Right ventricle myocardium superior (tissue), 1 donor: Measurements from ENCODE around the gene FRMD1. TPM values are rescaled to one million over a fixed set of nuclear protein-coding genes. Genes with fewer than 3 reads are reported as not detected.

Source experiments
- ATAC-seq: fragments of 200-7000 bp; cut with Tn5 transposase; one replicate; pipeline ENCODE4 v1.9.1; 2020; ENCODE audit warnings: mild to moderate bottlenecking; ENCODE audit not compliant: poor library complexity
- DNase-seq: peaks from one replicate; pipeline ENCODE4 v3.0.0-alpha.2; 2020
- intact Hi-C: fragments of 100-400 bp; cut with DNase I; formaldehyde crosslinking; loops from one replicate; pipeline ENCODE4 v1.11.2; 2022
- total RNA-seq: library from RNA; stranded (reverse); fragmentation: NEBNext Ultra II Directional; extraction: Animal tissue kit (Norgen Biotek cat#: 25700); gene quantifications from one replicate; pipeline ENCODE4 v1.2.1, GENCODE V29; 2021
- donor health status: DM: no; HTN: yes; CAD: no; lungs with severe emphysema.

FRMD1 gene
- total RNA-seq, 1 donor from 2014 or later, result 1.0 TPM

DNA sequence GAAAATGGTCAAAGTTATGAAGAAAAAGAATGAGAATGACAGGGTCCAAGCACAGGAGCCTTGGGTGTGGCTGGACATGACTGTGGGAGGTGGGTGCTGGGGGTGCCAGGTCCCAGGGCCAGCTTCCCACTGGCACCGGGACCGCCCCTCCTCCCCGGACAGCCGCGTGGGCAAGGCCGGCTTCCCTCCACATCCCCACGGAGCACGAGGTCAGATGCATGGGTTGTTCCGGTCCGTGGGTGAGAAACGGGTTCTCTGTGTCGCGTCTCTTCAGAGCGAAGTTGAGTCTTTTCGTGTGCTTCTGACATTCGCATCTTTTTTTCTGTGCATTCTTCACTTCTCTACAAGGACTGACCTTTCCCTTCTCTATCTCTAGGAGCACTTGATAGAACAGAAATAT, 51.5 kb downstream of the FRMD1 start:
- ATAC-seq (no peak), DNase-seq (no peak)
- intact Hi-C loops, result no loop called here

DNA sequence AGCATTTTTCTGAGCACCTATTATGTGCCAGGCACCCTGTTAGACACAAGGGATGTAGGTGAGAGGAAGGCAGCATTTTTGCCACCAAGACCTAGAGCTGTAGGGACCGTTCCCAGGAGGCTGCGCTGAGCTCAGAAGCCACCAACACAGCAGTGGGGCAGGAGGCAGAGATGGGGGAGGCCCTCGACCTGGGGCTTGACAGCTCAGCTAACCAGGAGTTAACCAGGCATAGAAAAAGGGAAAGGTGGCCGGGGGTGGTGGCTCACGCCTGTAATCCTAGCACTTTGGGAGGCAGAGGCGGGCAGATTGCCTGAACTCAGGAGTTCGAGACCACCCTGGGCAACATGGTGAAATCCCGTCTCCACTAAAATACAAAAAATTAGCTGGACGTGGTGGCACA, 52.1 kb downstream of the FRMD1 start:
- ATAC-seq (no peak), DNase-seq (no peak)
- intact Hi-C loops, result no loop called here

DNA sequence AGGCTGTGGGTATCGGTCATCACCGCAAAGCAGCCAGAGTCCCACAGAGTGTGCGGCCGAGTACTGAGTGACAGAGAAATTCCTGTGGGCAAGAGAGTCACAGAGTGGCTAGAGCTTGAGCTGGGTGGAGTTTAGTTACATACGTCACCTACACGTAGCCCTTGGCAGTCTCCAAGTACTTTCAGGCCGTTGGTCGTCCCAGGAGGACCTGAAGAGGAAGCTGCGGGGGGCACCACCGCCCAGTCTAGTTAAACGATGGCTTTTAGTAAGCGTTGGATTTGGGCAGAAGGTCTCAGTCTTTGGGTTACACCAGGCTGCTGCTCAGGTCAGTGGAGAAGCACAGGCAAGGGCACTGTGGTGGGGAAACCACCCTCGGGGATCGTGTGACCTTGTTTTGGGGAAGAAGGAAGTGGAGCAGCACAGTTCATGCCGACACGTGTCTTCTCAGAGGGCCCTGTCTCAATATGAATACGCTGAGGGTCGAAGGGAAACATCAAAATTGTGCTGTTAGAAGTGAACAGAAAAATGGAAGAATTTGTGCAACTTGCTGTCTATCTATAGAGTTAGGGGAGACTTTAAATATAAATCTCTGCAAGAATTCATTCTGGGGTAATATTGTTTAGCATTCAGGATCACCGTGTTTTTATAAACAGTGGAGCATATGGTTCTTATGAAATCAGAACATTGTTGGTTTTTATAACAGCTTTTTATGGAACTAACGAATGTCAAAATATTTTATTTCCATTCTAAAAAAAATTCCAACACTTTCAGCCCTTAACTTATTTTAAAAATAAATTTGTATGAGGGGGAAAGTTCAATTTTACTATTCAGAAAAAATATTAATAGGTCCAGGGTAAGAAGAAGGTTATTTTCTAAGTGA, 52.9 kb downstream of the FRMD1 start:
- ATAC-seq (no peak), DNase-seq (no peak)
- intact Hi-C loops, result no loop called here

DNA sequence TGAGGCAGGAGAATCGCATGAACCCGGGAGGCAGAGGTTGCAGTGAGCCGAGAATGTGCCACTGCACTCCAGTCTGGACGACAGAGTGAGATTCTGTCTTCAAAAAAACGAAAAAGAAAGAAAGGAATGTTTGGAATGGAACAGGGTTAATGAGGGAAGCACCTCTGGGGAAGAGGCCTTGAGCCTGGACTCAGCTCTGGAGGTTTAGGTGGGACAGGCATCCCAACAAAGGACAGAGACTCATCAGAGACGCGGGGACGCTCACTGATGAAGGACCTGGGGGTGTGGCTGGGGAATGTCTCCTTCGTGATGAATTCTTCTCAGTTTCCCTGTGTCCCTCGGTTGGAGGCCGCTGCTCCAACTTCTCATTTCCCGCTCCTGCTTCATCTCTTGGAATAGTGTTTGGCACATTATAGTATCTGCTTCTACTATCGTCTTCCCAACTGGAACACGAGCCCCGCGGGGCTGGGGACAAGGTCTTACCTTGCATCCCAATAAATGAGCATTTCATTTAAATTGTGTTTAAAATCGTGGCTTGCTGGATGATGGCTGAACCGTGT, 54.0 kb downstream of the FRMD1 start:
- ATAC-seq (no peak), DNase-seq (no peak)
- intact Hi-C loops, result no loop called here

DNA sequence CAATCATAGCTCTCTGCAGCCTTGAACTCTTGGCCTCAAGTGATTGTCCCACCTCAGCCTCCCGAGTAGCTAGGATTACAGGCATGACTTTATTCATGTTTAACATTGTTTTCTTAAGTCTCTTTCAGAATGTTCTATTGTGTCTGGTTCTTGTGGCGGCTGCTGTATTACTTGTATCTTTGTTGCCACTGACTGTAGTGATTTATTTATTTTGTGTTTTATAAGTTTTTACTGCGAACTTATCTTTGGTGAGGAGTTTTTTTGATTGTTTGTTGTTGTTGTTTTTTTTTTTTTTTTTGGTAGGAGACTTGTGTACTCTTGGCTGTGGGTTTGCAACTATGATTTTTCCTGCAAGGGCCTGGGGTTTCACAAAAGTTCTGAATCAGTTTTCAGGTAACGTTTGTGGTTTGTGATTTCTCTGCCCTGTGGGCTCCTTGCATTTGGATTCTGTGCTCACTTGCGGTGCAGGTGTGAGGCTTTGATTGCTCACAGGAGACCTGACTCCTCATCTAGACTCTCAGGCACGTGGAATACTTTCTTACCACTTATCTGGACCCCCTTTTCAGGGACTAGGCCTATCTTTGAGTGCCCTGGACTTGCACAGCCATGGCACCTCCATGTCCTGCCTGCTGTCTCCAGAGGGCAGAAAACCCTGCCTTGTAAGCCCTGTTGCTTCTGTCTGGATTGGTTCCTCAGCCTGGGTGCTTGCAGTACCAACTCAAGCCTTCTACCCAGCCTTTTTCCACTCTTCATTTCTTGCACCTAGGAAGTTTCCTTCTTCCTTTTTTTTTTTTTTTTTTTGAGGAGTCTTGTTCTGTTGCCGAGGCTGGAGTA, 56.3 kb downstream of the FRMD1 start:
- DNase-seq, result no peak
- intact Hi-C loops, result no loop called here
- ATAC-seq, result no peak

DNA sequence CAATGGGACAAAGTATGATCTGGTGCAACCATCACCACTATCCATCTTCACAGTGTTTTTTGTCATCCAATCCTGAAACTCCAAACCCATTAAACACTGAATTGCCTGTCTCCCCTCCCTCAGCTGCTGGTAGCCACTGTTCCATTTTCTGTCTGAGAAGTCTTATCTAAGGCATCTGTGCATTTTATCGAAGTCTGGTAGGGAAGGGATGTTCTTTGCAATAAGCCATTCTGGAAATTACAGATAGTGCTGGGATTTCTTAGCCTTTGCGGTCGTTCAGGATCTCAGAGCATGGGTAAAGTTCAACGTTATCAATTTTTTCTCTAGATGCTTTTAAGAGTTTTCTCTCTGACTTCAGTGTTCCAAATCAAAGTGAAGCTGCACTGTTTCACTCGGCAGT, 57.4 kb downstream of the FRMD1 start:
- no peak for DNase-seq
- no peak for ATAC-seq
- intact Hi-C loops, result no loop called here

GRCh38 chr6:168020242-168020641, 58.8 kb downstream of the FRMD1 start:
- ATAC-seq, result no peak
- intact Hi-C loops, result no loop called here
- DNase-seq, result no peak

GRCh38 chr6:168018664-168019063, 60.3 kb downstream of the FRMD1 start:
- intact Hi-C loops, result no loop called here
- no peak for ATAC-seq
- no peak for DNase-seq

- intact Hi-C loops, result no loop called here
- DNase-seq, result no peak
- no peak for ATAC-seq
Observed at GRCh38 chr6:168017629-168018028, 61.4 kb downstream of the FRMD1 start.

- ATAC-seq, result no peak
- intact Hi-C loops, result no loop called here
Observed at GRCh38 chr6:168016721-168017525, 62.1 kb downstream of the FRMD1 start.

GRCh38 chr6:168016176-168016620, 62.8 kb downstream of the FRMD1 start:
- intact Hi-C loops, result no loop called here
- DNase-seq, result no peak

More at GRCh38 chr6:168016721-168017525, 62.1 kb downstream of the FRMD1 start:
- no peak for DNase-seq

GRCh38 chr6:168015482-168016175, 63.4 kb downstream of the FRMD1 start:
- DNase-seq, result no peak
- intact Hi-C loops, result no loop called here

More at GRCh38 chr6:168016176-168016620, 62.8 kb downstream of the FRMD1 start:
- ATAC-seq, result no peak

DNA sequence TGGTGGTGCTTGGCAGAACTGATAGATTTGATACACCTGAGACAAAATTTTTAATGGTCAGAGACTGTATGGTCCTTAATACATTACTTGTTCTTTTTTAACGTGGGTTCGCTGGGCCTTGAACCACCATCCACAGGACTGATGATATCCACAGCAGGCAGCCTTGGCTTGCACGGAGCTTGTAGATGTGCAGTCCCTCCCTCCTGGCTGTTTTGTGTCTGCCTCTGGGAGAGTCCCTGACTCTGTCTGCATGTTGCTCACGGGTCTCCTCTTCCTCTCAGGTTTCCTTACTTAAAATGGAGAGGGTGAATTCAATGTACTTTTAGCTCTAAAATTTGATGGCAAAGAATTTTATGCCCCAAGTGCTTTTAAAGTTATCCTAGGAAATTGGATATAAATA, 64.0 kb downstream of the FRMD1 start:
- no peak for ATAC-seq
- DNase-seq, result no peak
- intact Hi-C loops, result no loop called here

More at GRCh38 chr6:168015482-168016175, 63.4 kb downstream of the FRMD1 start:
- ATAC-seq, result no peak

GRCh38 chr6:168014428-168014827, 64.6 kb downstream of the FRMD1 start:
- DNase-seq (no peak), ATAC-seq (no peak)
- intact Hi-C loops, result no loop called here

DNA sequence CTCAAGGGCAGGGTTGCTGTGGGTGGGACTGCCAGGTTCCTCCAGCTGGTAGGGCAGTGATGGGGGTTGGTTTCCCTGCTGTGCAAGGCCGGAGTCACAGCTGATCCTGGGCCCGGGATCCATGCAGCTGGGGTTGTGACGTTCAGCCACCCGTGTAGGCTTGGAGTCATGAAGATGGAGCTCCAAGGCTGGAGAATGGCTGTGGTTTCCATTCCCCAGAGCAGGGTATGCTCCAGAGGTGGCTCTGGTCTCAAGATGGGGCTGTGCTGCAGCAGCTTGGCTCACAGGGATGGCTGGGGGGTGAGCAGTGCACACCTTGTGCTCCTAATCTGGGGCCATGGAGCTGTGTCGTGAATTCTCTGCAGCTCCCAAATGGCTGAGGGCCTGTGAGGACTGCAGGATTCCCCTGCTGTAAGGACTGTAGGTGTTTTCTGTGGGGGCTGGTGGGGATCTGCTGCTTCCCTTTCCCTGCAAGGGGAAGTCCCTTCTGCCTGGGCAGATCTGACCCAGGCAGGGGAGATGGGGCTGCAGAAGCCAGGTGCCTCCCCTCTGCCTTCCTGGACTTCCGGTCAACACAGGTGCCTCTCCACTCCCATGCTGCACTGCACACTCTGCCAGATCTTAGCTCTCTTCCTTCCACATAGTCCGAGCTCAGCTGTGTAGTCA, 65.6 kb downstream of the FRMD1 start:
- intact Hi-C loops, result no loop called here
- ATAC-seq, result no peak
- DNase-seq, result no peak

GRCh38 chr6:168012431-168013249, 66.4 kb downstream of the FRMD1 start:
- ATAC-seq, result no peak
- intact Hi-C loops, result no loop called here
- no peak for DNase-seq

DNA sequence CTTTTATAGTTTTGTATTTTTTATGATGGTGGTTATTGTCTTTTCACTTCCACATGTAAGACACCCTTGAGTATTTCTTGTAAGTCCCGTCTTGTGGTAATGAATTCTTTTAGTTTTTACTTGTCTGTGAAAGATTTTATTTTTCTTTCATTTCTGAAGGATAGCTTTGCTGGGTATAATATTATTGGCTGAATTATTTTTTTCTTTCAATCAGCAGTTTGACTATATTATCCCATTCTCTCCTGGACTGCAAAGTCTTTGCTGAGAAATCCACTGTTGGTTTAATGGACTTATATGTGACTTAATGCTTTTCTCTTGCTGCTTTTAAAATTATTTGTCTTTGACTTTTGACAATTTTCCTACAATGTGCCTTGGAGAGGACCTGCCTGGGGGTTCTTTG, 67.7 kb downstream of the FRMD1 start:
- DNase-seq (no peak), ATAC-seq (no peak)
- intact Hi-C loops, result no loop called here
